Measurements from ENCODE around the gene PRR33.

DNA sequence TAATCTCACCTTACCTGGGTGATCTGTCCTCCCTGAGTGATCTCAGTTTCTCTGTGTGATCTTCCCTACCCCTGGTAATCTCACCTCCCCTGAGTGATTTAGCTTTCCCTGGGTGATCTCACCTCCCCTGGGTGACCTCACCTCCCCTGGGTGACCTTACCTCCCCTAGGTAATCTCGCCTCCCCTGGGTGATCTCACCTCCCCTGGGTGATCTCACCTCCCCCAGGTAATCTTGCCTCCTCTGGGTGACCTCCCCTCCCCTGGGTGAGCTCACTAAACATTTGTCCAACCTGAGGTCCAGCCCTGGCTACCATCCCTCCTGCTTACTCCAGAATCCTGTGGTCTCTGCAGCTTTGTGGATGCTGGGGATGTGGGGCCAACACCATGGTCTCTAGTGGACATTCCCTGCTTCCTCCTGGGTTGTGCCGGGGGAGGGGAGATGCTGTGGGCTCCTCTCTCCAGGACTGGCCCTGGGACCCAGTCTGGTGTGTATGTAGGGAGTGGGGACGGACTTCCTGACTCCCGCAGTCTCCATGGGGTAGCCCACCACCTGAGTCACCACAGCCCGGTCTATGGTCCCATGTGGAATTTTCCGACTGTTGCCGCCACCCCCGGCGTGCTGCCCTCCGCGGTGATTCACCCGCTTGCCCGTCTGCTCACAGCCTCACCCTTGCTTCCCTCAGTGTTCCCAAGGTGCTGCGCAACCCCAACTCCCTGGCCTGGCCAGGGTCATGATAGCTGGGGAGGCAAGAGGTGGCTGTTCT, 28.9 kb downstream of the PRR33 start:
- TF ChIP-seq, protein P1, sequence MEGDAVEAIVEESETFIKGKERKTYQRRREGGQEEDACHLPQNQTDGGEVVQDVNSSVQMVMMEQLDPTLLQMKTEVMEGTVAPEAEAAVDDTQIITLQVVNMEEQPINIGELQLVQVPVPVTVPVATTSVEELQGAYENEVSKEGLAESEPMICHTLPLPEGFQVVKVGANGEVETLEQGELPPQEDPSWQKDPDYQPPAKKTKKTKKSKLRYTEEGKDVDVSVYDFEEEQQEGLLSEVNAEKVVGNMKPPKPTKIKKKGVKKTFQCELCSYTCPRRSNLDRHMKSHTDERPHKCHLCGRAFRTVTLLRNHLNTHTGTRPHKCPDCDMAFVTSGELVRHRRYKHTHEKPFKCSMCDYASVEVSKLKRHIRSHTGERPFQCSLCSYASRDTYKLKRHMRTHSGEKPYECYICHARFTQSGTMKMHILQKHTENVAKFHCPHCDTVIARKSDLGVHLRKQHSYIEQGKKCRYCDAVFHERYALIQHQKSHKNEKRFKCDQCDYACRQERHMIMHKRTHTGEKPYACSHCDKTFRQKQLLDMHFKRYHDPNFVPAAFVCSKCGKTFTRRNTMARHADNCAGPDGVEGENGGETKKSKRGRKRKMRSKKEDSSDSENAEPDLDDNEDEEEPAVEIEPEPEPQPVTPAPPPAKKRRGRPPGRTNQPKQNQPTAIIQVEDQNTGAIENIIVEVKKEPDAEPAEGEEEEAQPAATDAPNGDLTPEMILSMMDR (IDR thresholded peaks at IDR 0.05), result no peak
- TF ChIP-seq EP300 (IDR thresholded peaks at IDR 0.05), result no peak
